ENCODE data around the gene C2orf74. TPM values are rescaled to one million over a fixed set of nuclear protein-coding genes. Genes with fewer than 3 reads are reported as not detected.
"Not testable (repeated sequence)": the region's sequence is repeated elsewhere in the genome, so short reads cannot be mapped to it uniquely, and the experiment has no call there.

C2orf74 gene
- total RNA-seq, 1 donor from 2014 or later, result 5.6 TPM

DNA sequence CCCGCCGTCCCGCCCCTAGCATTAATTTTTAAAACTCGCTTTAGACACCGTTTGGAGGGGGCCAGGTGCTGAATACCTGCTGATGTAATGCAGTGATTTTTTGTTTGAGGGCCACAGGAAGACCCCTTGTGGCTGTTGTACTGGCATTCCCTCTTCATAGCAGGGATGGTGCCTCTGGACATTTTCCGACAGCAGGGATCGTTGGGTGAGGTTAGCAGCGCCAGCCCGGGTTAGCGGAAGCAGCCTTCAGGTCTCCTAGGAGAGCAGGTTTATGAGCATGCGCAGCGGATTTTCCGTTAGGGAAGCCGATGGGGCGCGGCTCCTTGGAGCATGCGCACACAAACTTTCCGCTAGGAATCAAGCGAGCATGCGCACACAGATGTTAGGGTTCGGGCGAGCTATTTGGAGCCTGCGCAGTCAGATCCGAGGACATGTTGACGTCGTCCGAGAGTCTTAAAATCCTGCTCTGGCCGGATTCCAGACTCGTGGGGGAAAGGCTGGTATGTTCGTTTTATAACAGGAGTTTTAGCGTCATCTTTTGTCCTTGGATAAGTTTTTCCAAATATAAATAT lies 17.2 kb upstream of the C2orf74 start:
- Mint-ChIP-seq H3K27me3 (ENCODE audit: low read depth) (no peaks in the 10 kb centered on the region), H3K36me3 (ENCODE audit: low read depth) (peaks cover 5% of the 10 kb centered on the region), H3K4me3 (ENCODE audit: unreplicated experiment) (peak overlapping the region; percentile 89), H3K9me3 (ENCODE audit: low read depth) (no peaks in the 10 kb centered on the region), H3K4me1 (ENCODE audit: low read depth) (peaks cover 12% of the 10 kb centered on the region), H3K27ac (ENCODE audit: unreplicated experiment) (peak overlapping the region; percentile 94)
- TF ChIP-seq, protein P1, sequence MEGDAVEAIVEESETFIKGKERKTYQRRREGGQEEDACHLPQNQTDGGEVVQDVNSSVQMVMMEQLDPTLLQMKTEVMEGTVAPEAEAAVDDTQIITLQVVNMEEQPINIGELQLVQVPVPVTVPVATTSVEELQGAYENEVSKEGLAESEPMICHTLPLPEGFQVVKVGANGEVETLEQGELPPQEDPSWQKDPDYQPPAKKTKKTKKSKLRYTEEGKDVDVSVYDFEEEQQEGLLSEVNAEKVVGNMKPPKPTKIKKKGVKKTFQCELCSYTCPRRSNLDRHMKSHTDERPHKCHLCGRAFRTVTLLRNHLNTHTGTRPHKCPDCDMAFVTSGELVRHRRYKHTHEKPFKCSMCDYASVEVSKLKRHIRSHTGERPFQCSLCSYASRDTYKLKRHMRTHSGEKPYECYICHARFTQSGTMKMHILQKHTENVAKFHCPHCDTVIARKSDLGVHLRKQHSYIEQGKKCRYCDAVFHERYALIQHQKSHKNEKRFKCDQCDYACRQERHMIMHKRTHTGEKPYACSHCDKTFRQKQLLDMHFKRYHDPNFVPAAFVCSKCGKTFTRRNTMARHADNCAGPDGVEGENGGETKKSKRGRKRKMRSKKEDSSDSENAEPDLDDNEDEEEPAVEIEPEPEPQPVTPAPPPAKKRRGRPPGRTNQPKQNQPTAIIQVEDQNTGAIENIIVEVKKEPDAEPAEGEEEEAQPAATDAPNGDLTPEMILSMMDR (IDR thresholded peaks at IDR 0.05), result no peak
- peak; percentile 97 for DNase-seq (ENCODE audit: low spot score)

DNA sequence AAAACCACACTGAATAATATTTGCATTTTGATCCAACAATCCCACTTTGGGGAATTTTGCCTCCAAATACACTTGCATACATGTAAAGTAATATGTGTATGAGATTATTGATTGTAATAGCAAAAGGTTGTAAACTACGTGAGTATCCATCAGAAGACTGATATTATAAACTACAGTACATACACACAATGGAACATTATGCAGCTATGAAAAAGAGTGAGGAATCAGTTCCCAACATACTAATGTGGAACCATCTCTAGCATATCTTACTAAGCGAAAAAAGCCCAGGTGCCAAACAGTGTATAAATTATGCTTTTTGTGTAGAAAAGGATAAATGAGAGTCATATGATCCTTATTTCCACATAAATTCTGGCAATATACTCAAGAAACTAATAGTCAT lies 16.0 kb upstream of the C2orf74 start:
- no peak overlapping the region for H3K27ac Mint-ChIP-seq (ENCODE audit: unreplicated experiment)
- no peaks in the 10 kb centered on the region for H3K27me3 Mint-ChIP-seq (ENCODE audit: low read depth)
- peaks cover 12% of the 10 kb centered on the region for H3K4me1 Mint-ChIP-seq (ENCODE audit: low read depth)
- H3K9me3 Mint-ChIP-seq (ENCODE audit: low read depth), result no peaks in the 10 kb centered on the region
- peak overlapping the region; percentile 89 for H3K4me3 Mint-ChIP-seq (ENCODE audit: unreplicated experiment)
- TF ChIP-seq, protein P1 (IDR thresholded peaks at IDR 0.05), result no peak
- DNase-seq (ENCODE audit: low spot score), result no peak
- peaks cover 8% of the 10 kb centered on the region for H3K36me3 Mint-ChIP-seq (ENCODE audit: low read depth)

- Mint-ChIP-seq H3K4me1 (ENCODE audit: low read depth) (peaks cover 12% of the 10 kb centered on the region), H3K36me3 (ENCODE audit: low read depth) (peaks cover 13% of the 10 kb centered on the region)
- not testable (repeated sequence) for DNase-seq (ENCODE audit: low spot score); H3K4me3 Mint-ChIP-seq (ENCODE audit: unreplicated experiment); H3K9me3 Mint-ChIP-seq (ENCODE audit: low read depth); H3K27me3 Mint-ChIP-seq (ENCODE audit: low read depth); H3K27ac Mint-ChIP-seq (ENCODE audit: unreplicated experiment)
Observed at GRCh38 chr2:61148091-61148490, 13.9 kb upstream of the C2orf74 start.

DNA sequence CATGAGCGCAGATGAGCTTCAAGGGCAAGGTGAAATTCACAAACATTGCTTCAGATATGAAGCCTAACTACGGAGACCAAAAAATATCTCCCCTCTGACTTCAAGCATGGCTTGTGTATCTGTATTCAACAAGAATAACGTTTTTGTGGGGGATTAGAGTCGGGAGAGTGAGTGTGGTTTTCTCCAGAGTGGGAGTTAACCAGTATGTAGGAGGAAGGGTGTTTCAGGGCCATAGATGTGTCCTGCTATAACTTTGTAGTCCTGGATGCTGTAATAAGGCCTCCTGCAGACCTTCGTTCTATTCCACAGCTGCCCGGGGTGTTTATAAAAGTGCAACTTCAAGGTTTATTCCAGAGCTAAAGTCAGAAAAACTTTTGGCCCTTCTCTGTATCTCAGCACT lies 12.9 kb upstream of the C2orf74 start:
- no peak for DNase-seq (ENCODE audit: low spot score)
- TF ChIP-seq, protein P1 (IDR thresholded peaks at IDR 0.05), result no peak
- Mint-ChIP-seq H3K4me3 (ENCODE audit: unreplicated experiment) (no peak overlapping the region), H3K9me3 (ENCODE audit: low read depth) (peaks cover 4% of the 10 kb centered on the region), H3K27me3 (ENCODE audit: low read depth) (no peaks in the 10 kb centered on the region), H3K36me3 (ENCODE audit: low read depth) (peaks cover 13% of the 10 kb centered on the region), H3K4me1 (ENCODE audit: low read depth) (peaks cover 12% of the 10 kb centered on the region), H3K27ac (ENCODE audit: unreplicated experiment) (no peak overlapping the region)

GRCh38 chr2:61151436-61151835 lies 10.6 kb upstream of the C2orf74 start:
- no peaks in the 10 kb centered on the region for H3K4me1 Mint-ChIP-seq (ENCODE audit: low read depth)
- H3K27me3 Mint-ChIP-seq (ENCODE audit: low read depth), result no peaks in the 10 kb centered on the region
- H3K4me3 Mint-ChIP-seq (ENCODE audit: unreplicated experiment), result no peak overlapping the region
- H3K27ac Mint-ChIP-seq (ENCODE audit: unreplicated experiment), result no peak overlapping the region
- peaks cover 4% of the 10 kb centered on the region for H3K9me3 Mint-ChIP-seq (ENCODE audit: low read depth)
- DNase-seq (ENCODE audit: low spot score), result no peak
- peaks cover 11% of the 10 kb centered on the region for H3K36me3 Mint-ChIP-seq (ENCODE audit: low read depth)
- TF ChIP-seq, protein P1 (IDR thresholded peaks at IDR 0.05), result no peak

- peaks cover 10% of the 10 kb centered on the region for H3K9me3 Mint-ChIP-seq (ENCODE audit: low read depth)
- TF ChIP-seq, protein P1 (IDR thresholded peaks at IDR 0.05), result no peak
- H3K36me3 Mint-ChIP-seq (ENCODE audit: low read depth), result peaks cover 14% of the 10 kb centered on the region
- no peak overlapping the region for H3K4me3 Mint-ChIP-seq (ENCODE audit: unreplicated experiment)
- no peak for DNase-seq (ENCODE audit: low spot score)
- no peak overlapping the region for H3K27ac Mint-ChIP-seq (ENCODE audit: unreplicated experiment)
- H3K27me3 Mint-ChIP-seq (ENCODE audit: low read depth), result no peaks in the 10 kb centered on the region
- no peaks in the 10 kb centered on the region for H3K4me1 Mint-ChIP-seq (ENCODE audit: low read depth)
Observed at GRCh38 chr2:61157371-61158003, 4.5 kb upstream of the C2orf74 start.
